ENCODE results near the gene CLSTN1.

The CLSTN1 gene

DNA sequence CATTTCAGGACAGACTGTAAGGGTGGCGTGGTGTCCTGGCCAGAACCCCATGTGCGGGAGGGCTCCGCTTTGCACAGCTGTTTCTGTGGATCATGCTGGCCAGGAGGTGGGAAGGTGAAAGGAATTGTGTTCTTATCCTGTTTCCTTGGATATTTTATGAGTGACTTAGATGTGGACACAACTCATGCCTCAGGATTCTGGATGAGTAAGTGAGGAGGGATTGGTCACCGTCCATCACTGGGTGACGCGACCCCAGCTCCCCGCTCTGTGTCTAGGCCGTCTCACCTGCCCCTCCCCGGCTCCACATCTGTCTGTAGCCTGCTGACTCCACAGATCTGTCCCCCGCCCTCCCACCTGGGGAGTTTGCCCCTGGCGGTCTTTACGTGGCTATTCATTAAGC is 123.4 kb downstream of the CLSTN1 start:
- TF ChIP-seq ZNF274 (IDR thresholded peaks at IDR 0.05; ENCODE audit: low read depth, low read length) (no peak), YY1 (IDR thresholded peaks at IDR 0.05; ENCODE audit: insufficient read depth, insufficient read length) (no peak), SUZ12 (IDR thresholded peaks at IDR 0.05; ENCODE audit: extremely low read depth, insufficient read depth, insufficient read length) (no peak)
- no peak overlapping the region for H3K9ac ChIP-seq (ENCODE audit: insufficient read length, low read depth)

GRCh38 chr1:9699361-9699760 is 124.4 kb downstream of the CLSTN1 start:
- H3K4me1 ChIP-seq (ENCODE audit: insufficient read depth, insufficient read length), result peaks cover 5% of the 10 kb centered on the region
- H3K4me3 ChIP-seq (ENCODE audit: insufficient read length, low read depth), result no peak overlapping the region
- H3K36me3 ChIP-seq (ENCODE audit: insufficient read depth, insufficient read length, low read length), result no peaks in the 10 kb centered on the region
- no peak overlapping the region for H3K9ac ChIP-seq (ENCODE audit: insufficient read length, low read depth)
- peaks cover 6% of the 10 kb centered on the region; the same call in 1 of the 2 replicates for H3K9me3 ChIP-seq (ENCODE audit: insufficient read depth, low read length)
- DNase-seq (ENCODE audit: low read depth, low spot score), result no peak
- no peaks in the 10 kb centered on the region for H3K27me3 ChIP-seq (ENCODE audit: insufficient read depth, insufficient read length)
- no peak for TF ChIP-seq YY1 (IDR thresholded peaks at IDR 0.05; ENCODE audit: insufficient read depth, insufficient read length)
- no peak for TF ChIP-seq SUZ12 (IDR thresholded peaks at IDR 0.05; ENCODE audit: extremely low read depth, insufficient read depth, insufficient read length)
- no peak for TF ChIP-seq ZNF274 (IDR thresholded peaks at IDR 0.05; ENCODE audit: low read depth, low read length)

More for the DNA sequence above, 123.4 kb downstream of the CLSTN1 start:
- H3K36me3 ChIP-seq (ENCODE audit: insufficient read depth, insufficient read length, low read length), result no peaks in the 10 kb centered on the region
- DNase-seq (ENCODE audit: low read depth, low spot score), result no peak
- H3K27me3 ChIP-seq (ENCODE audit: insufficient read depth, insufficient read length), result no peaks in the 10 kb centered on the region
- no peak overlapping the region for H3K4me3 ChIP-seq (ENCODE audit: insufficient read length, low read depth)
- H3K9me3 ChIP-seq (ENCODE audit: insufficient read depth, low read length), result peaks cover 6% of the 10 kb centered on the region; the same call in 1 of the 2 replicates
- peaks cover 5% of the 10 kb centered on the region for H3K4me1 ChIP-seq (ENCODE audit: insufficient read depth, insufficient read length)

DNA sequence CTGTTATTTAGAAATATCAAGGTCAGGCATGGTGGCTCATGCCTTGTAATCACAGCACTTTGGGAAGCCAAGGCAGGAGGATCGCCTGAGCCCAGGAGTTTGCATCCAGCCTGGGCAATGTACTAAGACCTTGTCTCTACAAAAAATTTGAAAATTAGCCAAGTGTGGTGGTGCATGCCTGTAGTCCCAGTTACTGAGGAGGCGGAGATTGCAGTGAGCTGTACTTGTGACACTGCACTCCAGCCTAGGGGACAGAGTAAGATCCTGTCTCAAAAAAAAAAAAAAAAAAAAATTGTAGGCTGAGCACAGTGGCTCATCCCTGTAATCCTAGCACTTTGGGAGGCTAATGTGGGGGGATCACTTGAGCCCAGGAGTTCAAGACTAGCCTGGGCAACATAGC is 127.0 kb downstream of the CLSTN1 start:
- Histone ChIP-seq H3K9me3 (ENCODE audit: insufficient read depth, low read length) (no peaks in the 10 kb centered on the region), H3K27me3 (ENCODE audit: insufficient read depth, insufficient read length) (no peaks in the 10 kb centered on the region), H3K9ac (ENCODE audit: insufficient read length, low read depth) (no peak overlapping the region), H3K36me3 (ENCODE audit: insufficient read depth, insufficient read length, low read length) (peaks cover 5% of the 10 kb centered on the region), H3K4me3 (ENCODE audit: insufficient read length, low read depth) (no peak overlapping the region), H3K4me1 (ENCODE audit: insufficient read depth, insufficient read length) (peaks cover 8% of the 10 kb centered on the region)
- TF ChIP-seq YY1 (IDR thresholded peaks at IDR 0.05; ENCODE audit: insufficient read depth, insufficient read length), result no peak
- no peak for TF ChIP-seq ZNF274 (IDR thresholded peaks at IDR 0.05; ENCODE audit: low read depth, low read length)
- no peak for TF ChIP-seq SUZ12 (IDR thresholded peaks at IDR 0.05; ENCODE audit: extremely low read depth, insufficient read depth, insufficient read length)
- no peak for DNase-seq (ENCODE audit: low read depth, low spot score)

GRCh38 chr1:9691691-9692090 is 132.1 kb downstream of the CLSTN1 start:
- Histone ChIP-seq H3K27me3 (ENCODE audit: insufficient read depth, insufficient read length) (peaks cover 17% of the 10 kb centered on the region), H3K4me3 (ENCODE audit: insufficient read length, low read depth) (no peak overlapping the region), H3K36me3 (ENCODE audit: insufficient read depth, insufficient read length, low read length) (peaks cover 5% of the 10 kb centered on the region), H3K9me3 (ENCODE audit: insufficient read depth, low read length) (no peaks in the 10 kb centered on the region), H3K4me1 (ENCODE audit: insufficient read depth, insufficient read length) (peaks cover 4% of the 10 kb centered on the region), H3K9ac (ENCODE audit: insufficient read length, low read depth) (no peak overlapping the region)
- no peak for DNase-seq (ENCODE audit: low read depth, low spot score)
- TF ChIP-seq ZNF274 (IDR thresholded peaks at IDR 0.05; ENCODE audit: low read depth, low read length) (no peak), YY1 (IDR thresholded peaks at IDR 0.05; ENCODE audit: insufficient read depth, insufficient read length) (no peak), SUZ12 (IDR thresholded peaks at IDR 0.05; ENCODE audit: extremely low read depth, insufficient read depth, insufficient read length) (no peak)

- Histone ChIP-seq H3K27me3 (ENCODE audit: insufficient read depth, insufficient read length) (peaks cover 17% of the 10 kb centered on the region), H3K4me3 (ENCODE audit: insufficient read length, low read depth) (no peak overlapping the region), H3K9me3 (ENCODE audit: insufficient read depth, low read length) (no peaks in the 10 kb centered on the region), H3K4me1 (ENCODE audit: insufficient read depth, insufficient read length) (peaks cover 4% of the 10 kb centered on the region), H3K9ac (ENCODE audit: insufficient read length, low read depth) (no peak overlapping the region), H3K36me3 (ENCODE audit: insufficient read depth, insufficient read length, low read length) (peaks cover 5% of the 10 kb centered on the region)
- no peak for DNase-seq (ENCODE audit: low read depth, low spot score)
- TF ChIP-seq YY1 (IDR thresholded peaks at IDR 0.05; ENCODE audit: insufficient read depth, insufficient read length) (no peak), SUZ12 (IDR thresholded peaks at IDR 0.05; ENCODE audit: extremely low read depth, insufficient read depth, insufficient read length) (no peak), ZNF274 (IDR thresholded peaks at IDR 0.05; ENCODE audit: low read depth, low read length) (no peak)
These were observed 132.7 kb downstream of the CLSTN1 start for GRCh38 chr1:9691108-9691445.

GRCh38 chr1:9690440-9691107 is 133.2 kb downstream of the CLSTN1 start:
- no peak for DNase-seq (ENCODE audit: low read depth, low spot score)
- no peaks in the 10 kb centered on the region for H3K9me3 ChIP-seq (ENCODE audit: insufficient read depth, low read length)
- H3K9ac ChIP-seq (ENCODE audit: insufficient read length, low read depth), result peak overlapping the region; percentile 28
- H3K4me1 ChIP-seq (ENCODE audit: insufficient read depth, insufficient read length), result peaks cover 4% of the 10 kb centered on the region
- TF ChIP-seq SUZ12 (IDR thresholded peaks at IDR 0.05; ENCODE audit: extremely low read depth, insufficient read depth, insufficient read length) (no peak), ZNF274 (IDR thresholded peaks at IDR 0.05; ENCODE audit: low read depth, low read length) (no peak), YY1 (IDR thresholded peaks at IDR 0.05; ENCODE audit: insufficient read depth, insufficient read length) (no peak)
- H3K27me3 ChIP-seq (ENCODE audit: insufficient read depth, insufficient read length), result peaks cover 17% of the 10 kb centered on the region
- peaks cover 5% of the 10 kb centered on the region for H3K36me3 ChIP-seq (ENCODE audit: insufficient read depth, insufficient read length, low read length)
- H3K4me3 ChIP-seq (ENCODE audit: insufficient read length, low read depth), result peak overlapping the region; percentile 42

- TF ChIP-seq YY1 (IDR thresholded peaks at IDR 0.05; ENCODE audit: insufficient read depth, insufficient read length) (no peak), ZNF274 (IDR thresholded peaks at IDR 0.05; ENCODE audit: low read depth, low read length) (no peak), SUZ12 (IDR thresholded peaks at IDR 0.05; ENCODE audit: extremely low read depth, insufficient read depth, insufficient read length) (no peak)
- H3K9ac ChIP-seq (ENCODE audit: insufficient read length, low read depth), result peak overlapping the region; percentile 67
- no peak for DNase-seq (ENCODE audit: low read depth, low spot score)
- no peaks in the 10 kb centered on the region for H3K9me3 ChIP-seq (ENCODE audit: insufficient read depth, low read length)
- peaks cover 17% of the 10 kb centered on the region for H3K27me3 ChIP-seq (ENCODE audit: insufficient read depth, insufficient read length)
- peaks cover 5% of the 10 kb centered on the region for H3K36me3 ChIP-seq (ENCODE audit: insufficient read depth, insufficient read length, low read length)
- H3K4me1 ChIP-seq (ENCODE audit: insufficient read depth, insufficient read length), result peaks cover 4% of the 10 kb centered on the region
- H3K4me3 ChIP-seq (ENCODE audit: insufficient read length, low read depth), result peak overlapping the region; percentile 42
These were observed 133.8 kb downstream of the CLSTN1 start for GRCh38 chr1:9689971-9690381.
